AG04450 (cell line): ENCODE data around the gene TEP1. TPM values are rescaled to one million over a fixed set of nuclear protein-coding genes. Genes with fewer than 3 reads are reported as not detected.

Experiments used
- CTCF ChIA-PET: fragments of 300-600, 350-600 bp; formaldehyde crosslinking; extraction: SDS; loops from one replicate; lab custom pipeline; 2022; ENCODE audit warnings: antibody characterized with exemption, inconsistent platforms; lab: Charles Lee
- POLR2A ChIA-PET: fragments of 350-600 bp; formaldehyde crosslinking; extraction: SDS; loops from one replicate; lab custom pipeline; 2021; ENCODE audit warnings: antibody characterized with exemption, inconsistent platforms; lab: Yijun Ruan, JAX
- DNase-seq: peaks from one replicate; pipeline ENCODE4 v3.0.0-alpha.2; 2011; ENCODE audit warnings: low read depth, low spot score
- H3K27ac ChIP-seq: one replicate; pipeline ENCODE4 v1.5.1; 2012; ENCODE audit warnings: low read depth, low read length, control low read depth
- H3K27me3 ChIP-seq: one replicate; pipeline ENCODE4 v1.6.0; 2012; ENCODE audit warnings: low read length; ENCODE audit not compliant: control insufficient read depth, insufficient read depth
- H3K4me3 ChIP-seq: 2 replicates; pipeline ENCODE4 v1.5.1; 2011; ENCODE audit warnings: mild to moderate bottlenecking, low read depth, low read length, control low read depth
- H3K9me3 ChIP-seq: 2 replicates; pipeline ENCODE4 v1.5.1; 2012; ENCODE audit warnings: low read length; ENCODE audit not compliant: control insufficient read depth, insufficient read depth
- polyA plus RNA-seq: library from polyadenylated mRNA; depleted of rRNA; stranded (reverse); fragments of >200 nt; gene quantifications from 2 replicates; pipeline ENCODE4 v1.2.3, GENCODE V29; 2011
- TF ChIP-seq, protein P1 (sequence below): IDR thresholded peaks from 2 replicates; pipeline ENCODE4 v1.5.1; 2011; ENCODE audit warnings: low read depth, low read length, control low read depth, inconsistent platforms

The TEP1 gene
- polyA plus RNA-seq, 1 experiment = 18.8 TPM

DNA sequence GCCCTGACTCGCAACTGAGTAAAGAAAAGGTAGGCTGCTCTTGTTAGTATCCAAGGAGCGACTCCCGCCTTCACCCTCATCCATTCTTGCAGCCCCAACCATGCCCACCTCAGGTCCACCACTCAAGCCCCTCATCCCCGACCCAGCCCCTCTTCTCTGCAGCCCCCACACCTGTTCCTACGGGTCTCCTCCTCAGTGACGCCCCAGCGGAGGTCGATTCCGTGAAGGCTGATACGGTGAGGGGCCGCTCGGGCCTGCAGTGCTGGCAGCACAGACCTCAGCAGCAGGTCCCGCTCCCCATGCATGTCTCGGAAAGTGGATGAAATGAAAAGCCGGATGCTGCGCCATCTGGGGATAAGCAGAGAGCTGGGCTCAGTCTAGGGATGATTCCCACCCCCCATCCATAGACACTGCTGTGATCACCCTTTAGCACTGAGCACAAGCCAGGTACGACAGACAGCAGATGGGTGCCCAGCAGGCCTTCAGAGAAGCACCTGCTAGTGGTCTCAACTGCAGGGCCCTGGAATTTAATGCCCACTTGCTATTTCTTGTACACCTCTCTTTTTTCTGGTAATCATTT, 26.9 kb downstream of the TEP1 start:
- CTCF ChIA-PET = no interaction called here
- no peak for DNase-seq
- no peak overlapping the region for H3K4me3 ChIP-seq
- H3K9me3 ChIP-seq = no peaks in the 10 kb centered on the region
- no peak overlapping the region for H3K27ac ChIP-seq
- POLR2A ChIA-PET = no interaction called here
- TF ChIP-seq, protein P1, sequence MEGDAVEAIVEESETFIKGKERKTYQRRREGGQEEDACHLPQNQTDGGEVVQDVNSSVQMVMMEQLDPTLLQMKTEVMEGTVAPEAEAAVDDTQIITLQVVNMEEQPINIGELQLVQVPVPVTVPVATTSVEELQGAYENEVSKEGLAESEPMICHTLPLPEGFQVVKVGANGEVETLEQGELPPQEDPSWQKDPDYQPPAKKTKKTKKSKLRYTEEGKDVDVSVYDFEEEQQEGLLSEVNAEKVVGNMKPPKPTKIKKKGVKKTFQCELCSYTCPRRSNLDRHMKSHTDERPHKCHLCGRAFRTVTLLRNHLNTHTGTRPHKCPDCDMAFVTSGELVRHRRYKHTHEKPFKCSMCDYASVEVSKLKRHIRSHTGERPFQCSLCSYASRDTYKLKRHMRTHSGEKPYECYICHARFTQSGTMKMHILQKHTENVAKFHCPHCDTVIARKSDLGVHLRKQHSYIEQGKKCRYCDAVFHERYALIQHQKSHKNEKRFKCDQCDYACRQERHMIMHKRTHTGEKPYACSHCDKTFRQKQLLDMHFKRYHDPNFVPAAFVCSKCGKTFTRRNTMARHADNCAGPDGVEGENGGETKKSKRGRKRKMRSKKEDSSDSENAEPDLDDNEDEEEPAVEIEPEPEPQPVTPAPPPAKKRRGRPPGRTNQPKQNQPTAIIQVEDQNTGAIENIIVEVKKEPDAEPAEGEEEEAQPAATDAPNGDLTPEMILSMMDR = no peak
- H3K27me3 ChIP-seq = no peaks in the 10 kb centered on the region

DNA sequence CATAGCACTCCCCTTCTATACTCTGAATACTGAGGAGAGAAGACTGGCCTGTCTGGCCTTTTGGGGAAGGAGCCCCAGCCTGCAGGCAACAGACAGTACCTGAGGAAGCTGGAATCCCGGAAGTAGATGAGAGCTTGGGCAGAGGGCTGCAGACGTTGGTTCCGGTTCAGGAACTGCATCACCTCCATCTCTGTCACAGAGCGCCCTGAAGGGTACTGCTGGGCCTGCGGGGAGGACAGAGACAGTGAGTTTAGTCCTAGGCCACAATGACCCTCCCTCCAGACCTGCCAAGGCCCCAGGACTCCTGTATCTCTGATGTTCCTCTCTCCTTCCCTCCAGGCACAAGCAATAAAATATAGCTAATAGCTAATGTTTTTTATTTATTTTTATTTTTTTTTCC, 28.4 kb downstream of the TEP1 start:
- no peaks in the 10 kb centered on the region for H3K9me3 ChIP-seq
- ChIA-PET CTCF (no interaction called here), POLR2A (no interaction called here)
- no peak overlapping the region for H3K4me3 ChIP-seq
- H3K27me3 ChIP-seq = no peaks in the 10 kb centered on the region
- H3K27ac ChIP-seq = no peak overlapping the region
- TF ChIP-seq, protein P1 = no peak
- no peak for DNase-seq

DNA sequence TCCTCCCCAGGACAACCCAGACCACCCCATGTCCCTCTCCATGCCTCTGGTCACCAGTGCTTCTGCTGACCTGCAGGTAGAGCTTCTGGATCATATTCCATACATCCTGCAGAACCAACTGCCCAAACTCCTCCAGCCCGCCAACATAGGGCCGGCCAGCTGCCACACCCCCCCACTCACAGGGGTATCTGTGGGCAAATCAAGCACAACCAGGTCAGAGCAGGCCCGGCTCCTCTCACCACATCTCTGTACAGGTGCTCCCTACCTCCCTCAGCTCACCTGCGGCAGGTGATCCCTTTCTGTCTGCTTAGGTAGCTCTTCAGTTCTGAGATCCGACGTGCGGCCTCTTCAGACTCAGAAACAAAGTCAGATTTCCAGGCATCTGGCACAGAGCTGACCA, 29.0 kb downstream of the TEP1 start:
- ChIA-PET CTCF (no interaction called here), POLR2A (no interaction called here)
- Histone ChIP-seq H3K27ac (no peak overlapping the region), H3K9me3 (no peaks in the 10 kb centered on the region), H3K4me3 (no peak overlapping the region), H3K27me3 (no peaks in the 10 kb centered on the region)
- no peak for DNase-seq
- TF ChIP-seq, protein P1 = no peak

DNA sequence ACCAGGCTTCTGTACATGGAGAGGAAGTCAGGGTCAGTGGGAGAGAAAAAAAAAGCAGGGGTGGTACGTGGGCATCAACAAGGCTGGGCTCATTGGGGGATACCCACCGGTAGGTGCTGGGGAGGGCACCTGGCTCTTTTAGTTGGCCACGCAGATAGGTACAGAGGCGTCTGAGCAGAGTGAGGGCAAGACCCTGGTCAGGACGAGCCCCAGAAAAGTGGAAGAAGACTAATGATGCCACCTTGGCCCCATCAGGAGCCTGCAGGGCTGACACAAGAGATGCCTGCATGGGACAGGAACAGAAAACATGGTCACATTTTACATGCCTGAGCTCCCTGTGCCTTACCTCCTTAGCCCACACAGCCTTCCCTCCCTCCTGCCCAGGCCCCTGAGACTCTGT, 29.7 kb downstream of the TEP1 start:
- Histone ChIP-seq H3K9me3 (no peaks in the 10 kb centered on the region), H3K4me3 (no peak overlapping the region), H3K27ac (no peak overlapping the region), H3K27me3 (no peaks in the 10 kb centered on the region)
- no peak for DNase-seq
- TF ChIP-seq, protein P1 = no peak
- ChIA-PET CTCF (no interaction called here), POLR2A (no interaction called here)

DNA sequence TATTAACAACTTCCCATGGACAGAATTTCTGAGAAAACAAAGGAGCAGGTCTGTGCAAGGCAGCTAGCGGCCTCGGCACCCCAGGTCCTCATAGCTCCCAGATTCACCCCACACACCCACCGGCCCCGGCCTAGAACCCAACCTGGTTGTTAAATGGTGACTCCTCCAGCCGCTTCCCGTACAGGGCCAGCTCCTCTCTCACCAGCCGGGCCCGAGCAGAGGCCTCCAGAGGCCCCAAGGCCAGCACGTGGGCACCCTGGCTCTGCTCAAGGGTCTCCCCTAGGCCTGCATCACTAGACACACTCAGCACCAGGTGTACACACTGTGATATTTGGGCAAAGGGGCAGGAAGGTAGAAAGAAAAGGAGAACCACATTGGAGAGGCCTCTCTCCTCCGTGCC, 30.3 kb downstream of the TEP1 start:
- Histone ChIP-seq H3K4me3 (no peak overlapping the region), H3K27me3 (no peaks in the 10 kb centered on the region), H3K27ac (no peak overlapping the region), H3K9me3 (no peaks in the 10 kb centered on the region)
- TF ChIP-seq, protein P1 = no peak
- no peak for DNase-seq
- ChIA-PET CTCF (no interaction called here), POLR2A (no interaction called here)
